WTC11 (cell line): ENCODE results near the gene TIAL1. TPM values are rescaled to one million over a fixed set of nuclear protein-coding genes. Genes with fewer than 3 reads are reported as not detected.
A peak's percentile ranks its signal among the peaks of the same experiment; 100 is the strongest.

Experiments used
- ATAC-seq: fragments of 200-7000 bp; cut with Tn5 transposase; 2 replicates; pipeline ENCODE4 v1.10.0; 2021; ENCODE audit warnings: mild to moderate bottlenecking, moderate library complexity
- CTCF ChIA-PET: fragments of 300-600 bp; sonication (Branson Sonifier 250); formaldehyde crosslinking; loops from one replicate; lab custom pipeline; 2021; ENCODE audit warnings: antibody characterized with exemption; lab: Charles Lee
- POLR2A ChIA-PET: fragments of 350-600 bp; sonication (Branson Sonifier 250); formaldehyde crosslinking; loops from one replicate; lab custom pipeline; 2021; ENCODE audit warnings: antibody characterized with exemption; lab: Charles Lee
- DNase-seq: peaks from one replicate; pipeline ENCODE4 v3.0.0; 2021; ENCODE audit warnings: low spot score
- H3K27ac Mint-ChIP-seq: 2 replicates; pipeline ENCODE4 v1.8.0; 2021; ENCODE audit warnings: mixed read lengths
- H3K27me3 Mint-ChIP-seq: 2 replicates; pipeline ENCODE4 v1.8.0; 2021; ENCODE audit warnings: low read depth, mild to moderate bottlenecking, moderate library complexity, mixed read lengths
- H3K36me3 Mint-ChIP-seq: 2 replicates; pipeline ENCODE4 v1.8.0; 2021; ENCODE audit warnings: mixed read lengths
- H3K4me1 Mint-ChIP-seq: 2 replicates; pipeline ENCODE4 v1.8.0; 2022; ENCODE audit warnings: mixed read lengths
- H3K4me3 Mint-ChIP-seq: 2 replicates; pipeline ENCODE4 v1.8.0; 2021; ENCODE audit warnings: mild to moderate bottlenecking, moderate library complexity, mixed read lengths
- H3K9me3 Mint-ChIP-seq: 2 replicates; pipeline ENCODE4 v1.8.0; 2021; ENCODE audit warnings: mixed read lengths
- ATF1 ChIP-seq: sonication (generic); formaldehyde crosslinking; IDR thresholded peaks from 2 replicates; pipeline ENCODE4 v1.8.1; 2023; ENCODE audit warnings: mild to moderate bottlenecking, moderate library complexity, missing genetic modification reagents
- CTCF ChIP-seq: fragments of 200-600 bp; IDR thresholded peaks from 2 replicates; pipeline ENCODE4 v1.8.0; 2022; ENCODE audit warnings: antibody characterized with exemption
- E2F4 ChIP-seq: sonication (generic); formaldehyde crosslinking; IDR thresholded peaks from 2 replicates; pipeline ENCODE4 v1.8.1; 2022; ENCODE audit warnings: low read depth, mild to moderate bottlenecking, moderate library complexity, missing genetic modification reagents, borderline replicate concordance
- ELF4 ChIP-seq: sonication (generic); formaldehyde crosslinking; IDR thresholded peaks from 2 replicates; pipeline ENCODE4 v1.8.1; 2022; ENCODE audit warnings: low read depth, mild to moderate bottlenecking, moderate library complexity, missing genetic modification reagents
- ETV6 ChIP-seq: sonication (generic); formaldehyde crosslinking; IDR thresholded peaks from 2 replicates; pipeline ENCODE4 v1.8.1; 2022; ENCODE audit warnings: mild to moderate bottlenecking, missing genetic modification reagents
- MLX ChIP-seq: sonication (generic); formaldehyde crosslinking; IDR thresholded peaks from 2 replicates; pipeline ENCODE4 v1.8.1; 2023; ENCODE audit warnings: mild to moderate bottlenecking, missing genetic modification reagents, moderate library complexity
- PRDM15 ChIP-seq: sonication (generic); formaldehyde crosslinking; IDR thresholded peaks from 2 replicates; pipeline ENCODE4 v1.8.0; 2022; ENCODE audit warnings: missing genetic modification reagents
- RORB ChIP-seq: fragments of 250-450 bp; sonication (Bioruptor Pico); IDR thresholded peaks from 2 replicates; pipeline ENCODE4 v1.9.0; 2021; ENCODE audit warnings: mild to moderate bottlenecking
- TCF7 ChIP-seq: sonication (generic); formaldehyde crosslinking; IDR thresholded peaks from 2 replicates; pipeline ENCODE4 v1.8.0; 2022; ENCODE audit warnings: mild to moderate bottlenecking, low read depth, missing genetic modification reagents, moderate library complexity
- ZBTB21 ChIP-seq: sonication (generic); formaldehyde crosslinking; IDR thresholded peaks from 2 replicates; pipeline ENCODE4 v1.8.1; 2023; ENCODE audit warnings: mild to moderate bottlenecking, missing genetic modification reagents, borderline replicate concordance
- ZMAT4 ChIP-seq: fragments of 250-450 bp; sonication (Bioruptor Pico); IDR thresholded peaks from 2 replicates; pipeline ENCODE4 v1.9.0; 2021; ENCODE audit warnings: mild to moderate bottlenecking
- ZNF416 ChIP-seq: fragments of 250-450 bp; sonication (Bioruptor Pico); IDR thresholded peaks from 2 replicates; pipeline ENCODE4 v1.9.0; 2021; ENCODE audit warnings: mild to moderate bottlenecking, inconsistent platforms
- total RNA-seq: library from RNA; stranded (reverse); gene quantifications from 3 replicates; pipeline ENCODE4 v1.2.3, GENCODE V29; 2021

The TIAL1 gene
- total RNA-seq, 1 experiment from 2014 or later = 170 TPM

- ChIA-PET CTCF (interaction anchor here (0.5 to 2.0 kb wide), 19 partner anchors 10 to 569 kb away, joined by 3 to 18 read pairs (median 5); partner anchors contain the start of gene INPP5F), POLR2A (no interaction called here)
- Mint-ChIP-seq H3K27me3 (no peaks in the 10 kb centered on the region; the same call in 1 of the 2 replicates), H3K27ac (no peak overlapping the region), H3K36me3 (peaks cover 4% of the 10 kb centered on the region; the same call in 1 of the 2 replicates), H3K4me1 (peaks cover 7% of the 10 kb centered on the region; the same call in 1 of the 2 replicates), H3K4me3 (no peak overlapping the region), H3K9me3 (peaks cover 9% of the 10 kb centered on the region)
- TF ChIP-seq ELF4 (CRISPR knock-in tag) = no peak
- TF ChIP-seq CTCF = peak; percentile 29; the same call in 1 of the 2 replicates
- peak; percentile 99 for ATAC-seq
- DNase-seq = peak; percentile 78
Measured at GRCh38 chr10:119644205-119644814, 47.5 kb upstream of the TIAL1 start.

GRCh38 chr10:119643306-119644204, 46.8 kb upstream of the TIAL1 start:
- peaks cover 4% of the 10 kb centered on the region; the same call in 1 of the 2 replicates for H3K36me3 Mint-ChIP-seq
- H3K27ac Mint-ChIP-seq = no peak overlapping the region; the same call in 1 of the 2 replicates
- CTCF ChIA-PET = interaction anchor here (0.7 to 2.0 kb wide), 19 partner anchors 9 to 216 kb away, joined by 3 to 18 read pairs (median 5); partner anchors contain the start of gene INPP5F
- POLR2A ChIA-PET = no interaction called here
- TF ChIP-seq ZNF416 (CRISPR knock-in tag) (no peak), E2F4 (CRISPR knock-in tag) (no peak), MLX (CRISPR knock-in tag) (no peak), ZBTB21 (CRISPR knock-in tag) (no peak), TCF7 (no peak), RORB (CRISPR knock-in tag) (no peak), ZMAT4 (no peak), ATF1 (no peak), PRDM15 (CRISPR knock-in tag) (no peak), ETV6 (CRISPR knock-in tag) (no peak)
- DNase-seq (no peak), ATAC-seq (peak; percentile 34; the same call in 1 of the 2 replicates)
- no peak overlapping the region for H3K4me3 Mint-ChIP-seq
- no peaks in the 10 kb centered on the region; the same call in 1 of the 2 replicates for H3K27me3 Mint-ChIP-seq
- peaks cover 7% of the 10 kb centered on the region; the same call in 1 of the 2 replicates for H3K4me1 Mint-ChIP-seq
- peaks cover 9% of the 10 kb centered on the region for H3K9me3 Mint-ChIP-seq
